ENCODE data around the gene AFG3L2. TPM values are rescaled to one million over a fixed set of nuclear protein-coding genes. Genes with fewer than 3 reads are reported as not detected.

The AFG3L2 gene
- total and polyA plus RNA-seq, 12 donors = 15.6 to 89.8 (median 47.4) TPM

DNA sequence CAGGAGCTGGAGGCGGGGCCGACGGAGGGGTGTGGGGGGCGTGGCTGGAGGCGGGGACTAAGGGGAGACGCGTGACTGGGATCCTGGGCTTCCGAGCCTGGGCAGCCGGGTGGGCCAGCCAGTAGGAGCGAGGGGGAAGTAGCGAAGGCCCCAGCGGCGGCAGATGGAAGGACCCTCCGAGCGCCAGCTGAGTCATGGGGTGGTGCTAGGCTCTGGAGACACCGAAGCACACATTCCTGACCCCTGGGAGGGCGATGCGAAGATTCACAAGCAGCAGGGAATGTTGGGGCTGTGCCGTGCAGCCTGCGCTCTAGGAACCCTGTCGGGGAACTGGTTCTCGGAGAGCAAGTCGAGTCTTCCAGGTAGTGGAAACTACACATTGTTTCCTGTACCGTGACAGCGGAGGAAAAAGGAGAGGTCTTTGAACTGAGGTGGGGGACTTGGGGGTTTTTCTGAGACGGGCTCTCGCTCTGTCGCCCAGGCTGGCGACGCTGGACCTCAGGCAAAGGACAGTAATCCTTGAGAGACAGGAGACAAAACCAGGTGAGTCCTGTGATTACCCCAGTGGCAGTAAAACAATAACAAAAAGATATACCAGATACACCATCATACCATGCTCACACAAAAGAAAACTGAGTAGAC lies 650 bp upstream of the AFG3L2 start:
- DNase-seq = no peak
- H3K36me3 ChIP-seq (replicated peaks in 1 of 2) = no peaks in the 10 kb centered on the region
- peak overlapping the region in 3 of 4 donors; percentile 18 to 55 (median 43) for H3K4me3 ChIP-seq
- no peaks in the 10 kb centered on the region for H3K27me3 ChIP-seq
- peaks cover 17 to 39% of the 10 kb centered on the region in 2 donors for H3K4me1 ChIP-seq (replicated peaks in 1 of 2)
- 0 to 2% (median 1%) methylated on average over 19 to 30 of the region's 30 CpGs for WGBS, 4 donors
- intact Hi-C loops (cut with DNase I) = loop anchor here in 1 of 2 donors (10.0 kb wide), 1 partner anchor 63 kb away; no protein-coding TSS in a partner anchor
- peak overlapping the region; percentile 19 to 100 (median 55) for H3K27ac ChIP-seq
- H3K9me3 ChIP-seq (replicated peaks in 1 of 3) = peaks cover 0 to 4% (median 0%) of the 10 kb centered on the region in 3 donors
- TF ChIP-seq POLR2A (IDR thresholded peaks at IDR 0.05) = peak; percentile 56 to 59
- TF ChIP-seq, protein P1, sequence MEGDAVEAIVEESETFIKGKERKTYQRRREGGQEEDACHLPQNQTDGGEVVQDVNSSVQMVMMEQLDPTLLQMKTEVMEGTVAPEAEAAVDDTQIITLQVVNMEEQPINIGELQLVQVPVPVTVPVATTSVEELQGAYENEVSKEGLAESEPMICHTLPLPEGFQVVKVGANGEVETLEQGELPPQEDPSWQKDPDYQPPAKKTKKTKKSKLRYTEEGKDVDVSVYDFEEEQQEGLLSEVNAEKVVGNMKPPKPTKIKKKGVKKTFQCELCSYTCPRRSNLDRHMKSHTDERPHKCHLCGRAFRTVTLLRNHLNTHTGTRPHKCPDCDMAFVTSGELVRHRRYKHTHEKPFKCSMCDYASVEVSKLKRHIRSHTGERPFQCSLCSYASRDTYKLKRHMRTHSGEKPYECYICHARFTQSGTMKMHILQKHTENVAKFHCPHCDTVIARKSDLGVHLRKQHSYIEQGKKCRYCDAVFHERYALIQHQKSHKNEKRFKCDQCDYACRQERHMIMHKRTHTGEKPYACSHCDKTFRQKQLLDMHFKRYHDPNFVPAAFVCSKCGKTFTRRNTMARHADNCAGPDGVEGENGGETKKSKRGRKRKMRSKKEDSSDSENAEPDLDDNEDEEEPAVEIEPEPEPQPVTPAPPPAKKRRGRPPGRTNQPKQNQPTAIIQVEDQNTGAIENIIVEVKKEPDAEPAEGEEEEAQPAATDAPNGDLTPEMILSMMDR (IDR thresholded peaks at IDR 0.05) = peak in 5 of 6 experiments; percentile 27 to 65 (median 37)

DNA sequence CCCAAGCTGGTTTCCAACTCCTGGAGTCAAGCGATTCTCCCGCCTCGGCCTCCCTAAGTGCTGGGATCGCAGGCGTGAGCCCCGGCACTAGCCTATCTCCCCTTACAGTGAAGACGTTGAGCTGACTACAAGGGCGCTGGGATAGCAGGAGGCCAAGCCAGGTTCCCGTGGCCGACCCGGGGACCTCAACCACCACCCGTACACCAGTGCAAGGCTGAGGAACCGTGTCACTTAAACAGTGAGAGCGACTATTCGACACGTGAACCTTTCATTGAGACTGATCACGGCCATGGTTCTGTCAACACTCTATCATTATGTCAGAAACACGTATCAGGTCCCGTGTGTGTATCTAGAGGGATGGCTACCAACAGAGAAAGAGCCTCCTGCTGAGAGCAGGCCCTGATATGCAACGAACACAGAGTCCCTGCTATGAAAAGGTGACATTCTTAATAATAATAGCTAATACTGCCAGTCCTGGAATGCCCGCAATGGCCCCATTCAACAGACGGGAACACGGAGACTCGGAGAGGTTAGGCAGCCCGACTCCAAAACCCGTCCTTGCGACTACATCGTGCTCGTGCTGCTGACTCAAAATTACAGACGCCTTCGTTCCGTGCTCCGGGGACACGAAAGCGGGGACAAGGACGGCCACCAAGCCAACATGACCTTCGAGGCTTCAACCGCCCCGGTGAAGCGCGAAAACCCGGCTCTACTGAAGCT lies 833 bp downstream of the AFG3L2 start:
- no peaks in the 10 kb centered on the region for H3K36me3 ChIP-seq (replicated peaks in 1 of 2)
- peak; percentile 31 to 83 (median 69) for DNase-seq
- H3K4me3 ChIP-seq = peak overlapping the region; percentile 19 to 94 (median 56)
- 10 to 33% (median 11%) methylated on average over 16 to 42 of the region's 42 CpGs for WGBS, 4 donors
- no peaks in the 10 kb centered on the region for H3K27me3 ChIP-seq
- no peak for TF ChIP-seq POLR2A (IDR thresholded peaks at IDR 0.05)
- TF ChIP-seq, protein P1 (IDR thresholded peaks at IDR 0.05) = no peak
- intact Hi-C loops (cut with DNase I) = loop anchor here in 1 of 2 donors (10.0 kb wide), 1 partner anchor 61 kb away; no protein-coding TSS in a partner anchor
- H3K4me1 ChIP-seq (replicated peaks in 1 of 2) = peaks cover 20 to 48% of the 10 kb centered on the region in 2 donors
- peak overlapping the region; percentile 94 to 100 (median 100) for H3K27ac ChIP-seq
- no peaks in the 10 kb centered on the region for H3K9me3 ChIP-seq (replicated peaks in 1 of 3)

DNA sequence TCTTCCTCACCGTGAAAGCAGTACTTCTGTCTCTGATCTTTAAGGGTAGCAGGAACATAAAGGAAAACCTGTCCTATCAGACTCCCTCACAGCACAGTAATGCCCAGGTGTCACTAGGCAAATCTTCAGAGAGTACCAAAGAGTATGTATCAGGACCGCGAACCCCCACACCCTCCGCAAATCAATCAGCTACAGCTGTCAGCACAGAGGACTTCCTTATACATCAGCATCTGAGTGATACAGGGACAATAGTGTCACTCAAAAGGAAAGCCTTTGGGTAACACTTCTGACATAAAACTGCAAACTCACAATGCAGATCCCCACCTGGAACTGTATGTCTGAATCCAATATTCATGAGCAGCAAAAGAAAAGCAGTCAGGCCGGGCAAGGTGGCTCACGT lies 2.6 kb downstream of the AFG3L2 start:
- H3K27ac ChIP-seq = no peak overlapping the region
- TF ChIP-seq, protein P1 (IDR thresholded peaks at IDR 0.05) = no peak
- no peak for TF ChIP-seq POLR2A (IDR thresholded peaks at IDR 0.05)

DNA sequence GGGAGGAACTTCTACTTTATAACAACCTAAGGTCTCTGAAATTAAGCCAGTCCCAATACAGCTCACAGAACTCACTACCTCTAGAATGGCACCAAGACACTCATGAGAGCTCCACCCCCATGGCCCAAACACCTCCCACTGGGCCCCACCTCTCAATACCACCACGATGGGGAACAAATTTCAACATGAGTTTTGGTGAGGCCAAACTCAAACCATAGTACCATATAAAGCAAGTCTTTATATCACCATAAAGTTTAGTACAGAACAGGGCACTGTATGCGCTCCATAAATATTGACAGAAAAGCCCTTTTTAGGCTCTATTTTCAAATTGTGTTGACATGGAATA lies 3.3 kb downstream of the AFG3L2 start:
- Histone ChIP-seq H3K4me1 (replicated peaks in 1 of 2) (peaks cover 20 to 48% of the 10 kb centered on the region in 2 donors), H3K36me3 (replicated peaks in 1 of 2) (peaks cover 0 to 7% of the 10 kb centered on the region in 2 donors)
- no peak for TF ChIP-seq POLR2A (IDR thresholded peaks at IDR 0.05)
- TF ChIP-seq, protein P1 (IDR thresholded peaks at IDR 0.05) = no peak

More for the DNA sequence above, 2.6 kb downstream of the AFG3L2 start:
- WGBS, 4 donors = 91 to 94% (median 94%) methylated on average over 6 of the region's 6 CpGs
- Histone ChIP-seq H3K27me3 (no peaks in the 10 kb centered on the region), H3K9me3 (replicated peaks in 1 of 3) (no peaks in the 10 kb centered on the region), H3K4me1 (replicated peaks in 1 of 2) (peaks cover 20 to 48% of the 10 kb centered on the region in 2 donors), H3K4me3 (no peak overlapping the region), H3K36me3 (replicated peaks in 1 of 2) (peaks cover 0 to under 1% of the 10 kb centered on the region in 2 donors)
- intact Hi-C loops (cut with DNase I) = loop anchor here in 1 of 2 donors (10.0 kb wide), 1 partner anchor 60 kb away; no protein-coding TSS in a partner anchor
- no peak for DNase-seq

More for the DNA sequence above, 3.3 kb downstream of the AFG3L2 start:
- whole genome bisulfite sequencing, 4 donors = 61 to 85% (median 78%) methylated on average over 2 of the region's 2 CpGs
- DNase-seq = no peak
- Histone ChIP-seq H3K27ac (no peak overlapping the region), H3K4me3 (no peak overlapping the region), H3K27me3 (no peaks in the 10 kb centered on the region), H3K9me3 (replicated peaks in 1 of 3) (no peaks in the 10 kb centered on the region)
- intact Hi-C loops (cut with DNase I) = loop anchor here in 1 of 2 donors (10.0 kb wide), 1 partner anchor 59 kb away; no protein-coding TSS in a partner anchor

Measured in adrenal gland (tissue), 12 donors.